Fibroblast of lung (primary cell): ENCODE results near the gene SAMD8. TPM values are rescaled to one million over a fixed set of nuclear protein-coding genes. Genes with fewer than 3 reads are reported as not detected.
A peak's percentile ranks its signal among the peaks of the same experiment; 100 is the strongest.

Experiments
- DNase-seq, 2 donors: peaks; one replicate each; pipeline versions ENCODE4 v3.0.0 to v3.0.0-alpha.2; 2010; ENCODE audit warnings: low read depth in 2 of 2
- H2AFZ ChIP-seq: 2 replicates; pipeline ENCODE4 v1.5.1; 2012; ENCODE audit warnings: low read length, control low read depth, inconsistent platforms
- H3K27ac ChIP-seq: 2 replicates; pipeline ENCODE4 v1.5.1; 2011; ENCODE audit warnings: low read length, control low read depth; ENCODE audit not compliant: insufficient read depth
- H3K27me3 ChIP-seq: 2 replicates; pipeline ENCODE4 v1.5.1; 2011; ENCODE audit warnings: mild to moderate bottlenecking, low read length; ENCODE audit not compliant: control insufficient read depth, insufficient read depth
- H3K36me3 ChIP-seq: 2 replicates; pipeline ENCODE4 v1.5.1; 2011; ENCODE audit warnings: low read length; ENCODE audit not compliant: control insufficient read depth, insufficient read depth
- H3K4me1 ChIP-seq: 2 replicates; pipeline ENCODE4 v1.5.1; 2011; ENCODE audit warnings: low read length; ENCODE audit not compliant: control insufficient read depth, insufficient read depth; ENCODE audit errors: extremely low read depth
- H3K4me2 ChIP-seq: 2 replicates; pipeline ENCODE4 v1.5.1; 2011; ENCODE audit warnings: low read length, control low read depth; ENCODE audit not compliant: insufficient read depth; ENCODE audit errors: extremely low read depth
- H3K4me3 ChIP-seq, 4 experiments: fragments of 200-600 bp in 1 of 4; sonication (generic) in 1 of 4; replicated peaks in 1 of 4; 2 replicates each; pipeline ENCODE4 v1.5.1; 2011 to 2016; ENCODE audit warnings: low read length in 4 of 4, low read depth in 3 of 4, mild to moderate bottlenecking in 3 of 4, control low read depth in 2 of 4, inconsistent platforms in 1 of 4, mixed read lengths in 1 of 4; ENCODE audit not compliant: insufficient read depth in 1 of 4; ENCODE audit errors: control extremely low read depth in 1 of 4
- H3K79me2 ChIP-seq: 2 replicates; pipeline ENCODE4 v1.5.1; 2012; ENCODE audit warnings: mild to moderate bottlenecking, low read length, inconsistent platforms; ENCODE audit not compliant: control insufficient read depth, insufficient read depth
- H3K9ac ChIP-seq: 2 replicates; pipeline ENCODE4 v1.5.1; 2011; ENCODE audit warnings: mild to moderate bottlenecking, low read length, control low read depth; ENCODE audit not compliant: insufficient read depth
- H3K9me3 ChIP-seq: 2 replicates; pipeline ENCODE4 v1.5.1; 2012; ENCODE audit warnings: low read depth, low read length; ENCODE audit not compliant: control insufficient read depth, insufficient read depth
- H4K20me1 ChIP-seq: 2 replicates; pipeline ENCODE4 v1.5.1; 2011; ENCODE audit warnings: low read length; ENCODE audit not compliant: control insufficient read depth, insufficient read depth; ENCODE audit errors: extremely low read depth
- CTCF ChIP-seq, 2 donors: IDR thresholded peaks in 1 of 2; conservative IDR thresholded peaks in 1 of 2; 1 replicate in 1 of 2; 2 replicates in 1 of 2; pipeline ENCODE4 v1.5.1; 2011 to 2012; ENCODE audit warnings: low read length in 2 of 2, control low read depth in 1 of 2, inconsistent platforms in 1 of 2, low read depth in 1 of 2, mild to moderate bottlenecking in 1 of 2
- EZH2 ChIP-seq: IDR thresholded peaks from 2 replicates; pipeline ENCODE4 v1.5.1; 2012; ENCODE audit warnings: low read length, control low read depth, mild to moderate bottlenecking; ENCODE audit errors: missing control alignments
- polyA plus RNA-seq, 2 donors: library from polyadenylated mRNA; depleted of rRNA in 1 of 2; stranded (reverse) in 1 of 2; unstranded in 1 of 2; fragments of >200 nt; gene quantifications; 2 replicates each; pipeline ENCODE4 v1.2.1, GENCODE V29; 2011 to 2012; ENCODE audit warnings: missing spikeins in 1 of 2
- total RNA-seq: library from RNA; depleted of rRNA; stranded (reverse); fragments of >200 nt; gene quantifications from 2 replicates; pipeline ENCODE4 v1.2.1, GENCODE V29; 2014

Gene SAMD8
- total and polyA plus RNA-seq, 2 donors (not counting 1 experiment from before 2014, with no cell fraction given), result 32.5 to 51.5 TPM

GRCh38 chr10:75108684-75109458 lies 2.6 kb upstream of the SAMD8 start:
- H3K4me2 ChIP-seq, result no peak overlapping the region
- TF ChIP-seq CTCF (conservative IDR thresholded peaks at IDR 0.05 in 1 of 2, IDR thresholded peaks at IDR 0.05 in 1 of 2; ENCODE audit: low read depth in 1 of 2, low read length in 2 of 2), result peak; percentile 36 to 53
- TF ChIP-seq EZH2, result no peak
- no peaks in the 10 kb centered on the region for H4K20me1 ChIP-seq
- no peak overlapping the region for H3K9ac ChIP-seq
- no peaks in the 10 kb centered on the region for H3K27me3 ChIP-seq
- no peak overlapping the region for H3K4me3 ChIP-seq
- peaks cover 13% of the 10 kb centered on the region for H3K79me2 ChIP-seq
- no peak overlapping the region for H3K27ac ChIP-seq
- H3K4me1 ChIP-seq, result no peaks in the 10 kb centered on the region
- H2AFZ ChIP-seq, result no peak overlapping the region
- no peaks in the 10 kb centered on the region for H3K36me3 ChIP-seq
- no peaks in the 10 kb centered on the region for H3K9me3 ChIP-seq
- no peak for DNase-seq

GRCh38 chr10:75109459-75109778 lies 2.0 kb upstream of the SAMD8 start:
- Histone ChIP-seq H3K79me2 (peaks cover 18% of the 10 kb centered on the region), H3K27ac (no peak overlapping the region), H3K9me3 (no peaks in the 10 kb centered on the region), H3K9ac (no peak overlapping the region), H3K27me3 (no peaks in the 10 kb centered on the region), H2AFZ (no peak overlapping the region), H3K4me1 (no peaks in the 10 kb centered on the region), H3K4me2 (no peak overlapping the region), H4K20me1 (no peaks in the 10 kb centered on the region), H3K4me3 (no peak overlapping the region), H3K36me3 (no peaks in the 10 kb centered on the region)
- TF ChIP-seq CTCF (conservative IDR thresholded peaks at IDR 0.05 in 1 of 2, IDR thresholded peaks at IDR 0.05 in 1 of 2; ENCODE audit: low read depth in 1 of 2, low read length in 2 of 2) (no peak), EZH2 (no peak)
- DNase-seq, result no peak

DNA sequence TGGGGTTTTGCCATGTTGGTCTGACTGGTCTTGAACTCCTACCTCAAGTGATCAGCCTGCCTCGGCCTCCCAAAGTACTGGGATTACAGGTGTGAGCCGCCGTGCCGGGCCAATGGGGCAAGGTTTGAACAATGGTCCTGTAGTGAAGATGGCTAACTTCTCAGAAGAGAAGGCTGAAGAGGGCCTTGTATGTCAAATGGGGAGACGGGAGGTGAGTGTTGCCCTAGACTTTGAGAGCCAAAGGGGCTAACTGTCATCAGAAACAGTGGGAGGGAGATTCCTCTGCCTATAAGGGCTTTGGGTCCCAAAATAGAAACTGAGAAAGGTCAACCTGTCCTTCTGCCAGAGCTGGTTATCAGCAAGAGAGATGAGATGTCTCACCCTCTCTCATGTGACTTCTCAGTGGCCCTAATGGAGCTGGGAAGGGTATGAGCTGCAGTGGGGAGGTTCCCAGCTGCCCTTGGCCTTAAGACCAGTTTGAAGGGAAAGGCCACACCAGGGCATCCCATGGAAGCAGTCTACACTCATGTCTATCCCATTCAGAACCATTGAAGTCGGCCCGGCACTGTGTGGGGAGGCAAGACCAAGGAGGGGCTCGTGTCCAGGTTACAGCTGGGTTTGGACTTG lies 1.3 kb upstream of the SAMD8 start:
- TF ChIP-seq EZH2, result no peak
- TF ChIP-seq CTCF (conservative IDR thresholded peaks at IDR 0.05 in 1 of 2, IDR thresholded peaks at IDR 0.05 in 1 of 2; ENCODE audit: low read depth in 1 of 2, low read length in 2 of 2), result no peak
- H3K36me3 ChIP-seq, result no peaks in the 10 kb centered on the region
- DNase-seq, result no peak
- no peak overlapping the region for H3K27ac ChIP-seq
- H3K27me3 ChIP-seq, result no peaks in the 10 kb centered on the region
- H2AFZ ChIP-seq, result no peak overlapping the region
- no peak overlapping the region for H3K9ac ChIP-seq
- H3K4me1 ChIP-seq, result peaks cover 2% of the 10 kb centered on the region
- no peak overlapping the region for H3K4me2 ChIP-seq
- peak overlapping the region in 1 of 4 experiments; percentile 67 for H3K4me3 ChIP-seq
- peaks cover 25% of the 10 kb centered on the region for H3K79me2 ChIP-seq
- H4K20me1 ChIP-seq, result no peaks in the 10 kb centered on the region
- no peaks in the 10 kb centered on the region for H3K9me3 ChIP-seq
